Dendritic cell treated with granulocyte-macrophage colony-stimulating factor and Interleukin-4, amounts not matched to agents 40 ng/mL and 50 ng/mL, for 4 days (primary cell): ENCODE results near the gene NELFA.
A peak's percentile ranks its signal among the peaks of the same experiment; 100 is the strongest.
"Not testable (repeated sequence)": the region's sequence is repeated elsewhere in the genome, so short reads cannot be mapped to it uniquely, and the experiment has no call there.

ENCODE experiments used
- H3K27ac Mint-ChIP-seq: one replicate; pipeline ENCODE4 v1.8.0; 2022; ENCODE audit warnings: mild to moderate bottlenecking, mixed read lengths
- H3K27me3 Mint-ChIP-seq: one replicate; pipeline ENCODE4 v1.8.0; 2022; ENCODE audit warnings: mild to moderate bottlenecking, mixed read lengths
- H3K36me3 Mint-ChIP-seq: one replicate; pipeline ENCODE4 v1.8.0; 2022; ENCODE audit warnings: low read depth, mixed read lengths
- H3K4me1 Mint-ChIP-seq: one replicate; pipeline ENCODE4 v1.8.0; 2022; ENCODE audit warnings: low read depth, mixed read lengths
- H3K4me3 Mint-ChIP-seq: one replicate; pipeline ENCODE4 v1.8.0; 2022; ENCODE audit warnings: mild to moderate bottlenecking, moderate library complexity, mixed read lengths
- H3K9me3 Mint-ChIP-seq: one replicate; pipeline ENCODE4 v1.8.0; 2022; ENCODE audit warnings: mixed read lengths
- intact Hi-C: fragments of 100-400 bp; cut with micrococcal nuclease; formaldehyde crosslinking; loops from one replicate; pipeline ENCODE4 v1.15.0; 2022

NELFA gene

DNA sequence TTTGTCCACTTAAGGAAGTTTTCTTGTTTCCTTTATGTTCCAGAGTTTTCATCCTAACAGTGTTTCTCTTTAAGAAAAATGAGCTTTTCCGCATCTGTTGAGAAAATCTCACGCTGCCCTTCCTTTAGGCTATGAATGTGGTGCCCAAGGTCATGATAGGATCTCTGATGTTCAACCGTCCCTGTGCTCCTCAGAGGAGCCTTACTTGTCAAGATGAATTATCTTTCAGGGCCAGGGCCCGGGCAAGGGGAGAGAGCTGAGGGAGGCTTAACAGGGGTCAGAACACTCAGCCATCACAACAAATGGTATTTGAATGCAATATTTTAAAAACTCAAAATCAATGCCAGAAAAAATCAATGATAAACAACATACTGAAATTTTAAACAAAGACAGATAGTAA is 6.2 kb upstream of the NELFA start:
- intact Hi-C loops = no loop called here
- Mint-ChIP-seq H3K9me3 (no peaks in the 10 kb centered on the region), H3K4me1 (peaks cover 11% of the 10 kb centered on the region), H3K27me3 (peaks cover 40% of the 10 kb centered on the region), H3K27ac (no peak overlapping the region), H3K4me3 (no peak overlapping the region), H3K36me3 (no peaks in the 10 kb centered on the region)

DNA sequence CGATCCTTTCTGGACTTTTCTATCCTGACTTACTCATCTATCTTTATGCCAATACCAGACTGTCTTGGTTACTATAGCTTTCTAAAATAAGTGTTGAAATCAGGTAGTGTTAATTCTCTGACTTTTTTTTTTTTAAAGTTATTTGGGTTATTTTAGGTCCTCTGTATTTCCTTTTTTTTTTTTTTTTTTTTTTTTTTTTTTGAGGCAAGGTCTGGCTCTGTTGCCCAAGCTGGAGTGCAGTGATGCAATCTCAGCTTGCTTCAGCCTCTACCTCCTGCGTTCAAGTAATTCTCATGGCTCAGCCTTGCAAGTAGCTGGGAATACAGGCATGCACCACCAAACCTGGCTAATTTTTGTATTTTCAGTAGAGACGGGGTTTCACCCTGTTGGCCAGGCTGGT is 2.8 kb upstream of the NELFA start:
- Mint-ChIP-seq H3K27ac (no peak overlapping the region), H3K4me1 (peaks cover 29% of the 10 kb centered on the region), H3K27me3 (peaks cover 16% of the 10 kb centered on the region), H3K4me3 (no peak overlapping the region), H3K36me3 (peaks cover 20% of the 10 kb centered on the region), H3K9me3 (no peaks in the 10 kb centered on the region)
- intact Hi-C loops = no loop called here

DNA sequence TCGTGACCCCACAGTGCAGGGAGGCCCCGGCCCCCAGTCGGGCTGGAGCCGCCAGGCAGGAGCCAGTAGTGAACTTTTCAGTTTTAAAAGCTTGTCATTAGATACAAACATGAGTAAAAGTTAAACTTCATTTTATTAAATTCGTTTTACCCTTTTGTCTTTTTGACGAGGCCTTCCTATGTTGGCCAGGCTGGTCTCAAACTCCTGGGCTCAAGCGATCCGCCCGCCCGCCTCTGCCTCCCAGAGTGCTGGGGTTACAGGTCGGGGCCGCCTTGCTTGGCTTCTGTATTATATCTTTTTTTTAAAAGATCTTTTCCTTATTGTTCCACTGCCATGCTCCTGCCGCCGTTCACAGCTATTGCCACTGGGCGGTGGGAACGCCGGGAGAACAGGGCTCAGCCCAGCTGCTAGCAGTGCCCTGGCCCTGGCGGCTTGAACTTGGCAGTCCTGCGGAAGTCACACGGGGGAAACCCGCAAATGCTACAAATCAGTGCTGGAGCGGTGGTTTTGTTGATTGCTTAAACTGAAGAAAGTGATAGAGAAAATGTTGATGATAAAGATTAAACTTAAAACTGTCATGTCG is 968 bp upstream of the NELFA start:
- intact Hi-C loops = loop anchor here (1.0 to 10.0 kb wide), 2 partner anchors 32 to 295 kb away; partner anchors contain the start of gene SLBP
- H3K9me3 Mint-ChIP-seq = no peaks in the 10 kb centered on the region
- H3K4me3 Mint-ChIP-seq = peak overlapping the region; percentile 84
- H3K27me3 Mint-ChIP-seq = peaks cover 12% of the 10 kb centered on the region
- peaks cover 41% of the 10 kb centered on the region for H3K4me1 Mint-ChIP-seq
- H3K36me3 Mint-ChIP-seq = peaks cover 38% of the 10 kb centered on the region
- peak overlapping the region; percentile 91 for H3K27ac Mint-ChIP-seq

DNA sequence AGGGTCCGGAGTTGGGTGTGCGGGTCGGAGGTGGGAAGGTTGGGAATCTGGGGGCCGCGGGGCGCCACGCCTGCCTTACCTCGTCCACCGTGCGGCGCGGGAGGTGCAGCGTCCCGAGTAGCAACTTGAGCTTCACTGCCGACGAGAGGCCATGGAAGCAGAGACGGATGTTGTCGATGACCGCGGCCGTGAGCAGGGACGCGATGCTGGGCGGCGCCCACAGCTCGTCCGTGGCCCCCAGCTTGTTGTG is 178 bp downstream of the NELFA start:
- intact Hi-C loops = loop anchor here (10.0 kb wide), 1 partner anchor 294 kb away; the partner anchor contains the start of gene SLBP
- peaks cover 41% of the 10 kb centered on the region for H3K4me1 Mint-ChIP-seq
- H3K27me3 Mint-ChIP-seq = peaks cover 3% of the 10 kb centered on the region
- peak overlapping the region; percentile 91 for H3K27ac Mint-ChIP-seq
- no peaks in the 10 kb centered on the region for H3K9me3 Mint-ChIP-seq
- peak overlapping the region; percentile 84 for H3K4me3 Mint-ChIP-seq
- peaks cover 45% of the 10 kb centered on the region for H3K36me3 Mint-ChIP-seq

DNA sequence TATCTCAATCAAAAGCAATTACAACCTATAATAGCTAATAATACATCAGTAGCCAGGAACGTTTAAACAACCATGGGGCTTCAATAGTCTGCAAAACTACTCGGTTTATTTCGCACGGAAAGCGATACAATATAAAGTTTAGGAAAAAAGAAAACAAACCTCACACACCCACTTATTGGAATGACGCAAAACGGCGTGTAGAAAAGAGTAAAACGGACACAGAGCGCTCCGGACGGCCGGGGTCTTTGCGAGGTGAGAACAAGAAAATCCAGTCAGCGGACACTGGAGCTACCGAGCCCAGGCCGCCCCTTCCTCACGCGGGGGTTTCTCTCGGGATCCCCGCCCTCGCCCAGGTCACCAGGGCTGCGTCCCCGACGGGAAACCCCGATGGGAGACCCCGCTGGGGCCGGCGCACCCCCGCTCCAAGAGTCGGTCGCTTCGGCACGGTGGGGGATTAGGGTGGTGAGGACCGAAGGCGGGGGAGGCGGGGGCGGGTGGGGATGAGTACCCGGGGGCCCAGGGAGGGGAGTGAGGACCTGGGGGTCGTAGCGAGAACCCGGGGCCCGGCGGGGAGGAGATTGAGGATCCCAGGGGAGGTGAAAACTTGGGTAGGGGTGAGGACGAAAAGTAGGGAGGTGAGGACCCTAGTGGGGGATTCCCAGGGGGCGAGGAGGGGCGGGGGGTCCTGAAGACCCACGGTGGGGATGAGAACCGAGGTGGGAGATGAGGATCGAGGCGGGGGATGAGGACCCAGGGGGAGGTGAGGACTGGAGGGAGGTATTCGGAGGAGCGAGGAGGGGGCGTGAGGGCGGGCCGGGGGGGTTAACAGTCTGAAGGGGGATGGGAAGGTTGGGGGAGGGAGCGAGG is 737 bp downstream of the NELFA start:
- peak overlapping the region; percentile 91 for H3K27ac Mint-ChIP-seq
- H3K4me3 Mint-ChIP-seq = peak overlapping the region; percentile 84
- peaks cover 42% of the 10 kb centered on the region for H3K4me1 Mint-ChIP-seq
- no peaks in the 10 kb centered on the region for H3K27me3 Mint-ChIP-seq
- intact Hi-C loops = loop anchor here (10.0 kb wide), 1 partner anchor 293 kb away; the partner anchor contains the start of gene SLBP
- peaks cover 50% of the 10 kb centered on the region for H3K36me3 Mint-ChIP-seq
- H3K9me3 Mint-ChIP-seq = no peaks in the 10 kb centered on the region

DNA sequence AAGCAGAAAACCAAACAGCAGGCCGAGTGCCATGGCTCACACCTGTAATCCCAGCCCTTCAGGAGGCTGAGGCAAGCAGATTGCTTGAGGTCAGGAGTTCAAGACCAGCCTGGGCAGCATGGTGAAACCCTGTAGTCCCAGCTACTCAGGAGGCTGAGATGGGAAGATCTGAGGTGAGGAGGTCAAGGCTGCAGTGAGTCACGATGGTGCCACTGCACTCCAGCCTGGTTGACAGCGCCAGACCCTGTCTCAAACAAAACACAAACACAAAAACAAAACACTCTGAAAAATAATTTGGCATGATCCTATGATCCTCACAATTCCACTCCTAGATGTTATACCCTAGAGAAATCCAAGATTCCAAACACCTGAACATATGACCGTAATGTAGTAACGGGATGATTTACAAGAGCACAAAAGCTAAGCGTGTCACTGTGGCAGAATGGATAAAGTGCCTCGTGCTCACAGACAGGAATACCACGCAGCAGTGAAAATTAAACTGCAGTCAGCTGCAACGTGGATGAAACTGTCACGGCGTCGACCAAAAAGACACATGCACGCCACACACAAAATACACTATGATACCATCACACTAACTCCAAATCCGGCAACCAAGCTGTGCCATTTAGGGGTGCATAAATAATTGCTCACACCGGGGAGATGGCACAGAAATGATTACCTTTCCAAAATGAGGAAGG is 1.7 kb downstream of the NELFA start:
- Mint-ChIP-seq H3K27me3 (no peaks in the 10 kb centered on the region), H3K4me1 (peaks cover 50% of the 10 kb centered on the region), H3K9me3 (no peaks in the 10 kb centered on the region), H3K36me3 (peaks cover 58% of the 10 kb centered on the region), H3K4me3 (peak overlapping the region; percentile 84), H3K27ac (peak overlapping the region; percentile 91)
- intact Hi-C loops = loop anchor here (10.0 kb wide), 1 partner anchor 292 kb away; the partner anchor contains the start of gene SLBP

DNA sequence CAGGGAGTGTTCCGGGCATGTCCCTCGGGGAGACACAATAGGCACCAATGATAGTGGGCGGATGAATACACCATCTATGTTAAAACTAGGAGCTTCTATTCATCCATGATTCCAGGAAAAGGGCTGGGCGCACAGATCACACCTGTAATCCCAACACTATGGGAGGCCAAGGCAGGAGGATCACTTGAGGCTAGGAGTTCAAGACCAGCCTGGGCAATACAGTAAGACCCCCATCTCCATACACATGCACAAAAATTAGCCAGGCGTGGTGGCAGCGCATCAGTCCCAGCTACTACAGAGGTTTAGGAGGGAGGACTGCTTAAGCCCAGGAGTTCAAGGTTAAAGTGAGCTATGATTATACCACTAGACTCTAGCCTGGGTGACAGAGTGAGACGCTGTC is 2.4 kb downstream of the NELFA start:
- intact Hi-C loops = loop anchor here (10.0 kb wide), 1 partner anchor 292 kb away; the partner anchor contains the start of gene SLBP
- Mint-ChIP-seq H3K36me3 (peaks cover 58% of the 10 kb centered on the region), H3K4me1 (peaks cover 50% of the 10 kb centered on the region), H3K27me3 (no peaks in the 10 kb centered on the region), H3K4me3 (no peak overlapping the region), H3K27ac (no peak overlapping the region), H3K9me3 (no peaks in the 10 kb centered on the region)

DNA sequence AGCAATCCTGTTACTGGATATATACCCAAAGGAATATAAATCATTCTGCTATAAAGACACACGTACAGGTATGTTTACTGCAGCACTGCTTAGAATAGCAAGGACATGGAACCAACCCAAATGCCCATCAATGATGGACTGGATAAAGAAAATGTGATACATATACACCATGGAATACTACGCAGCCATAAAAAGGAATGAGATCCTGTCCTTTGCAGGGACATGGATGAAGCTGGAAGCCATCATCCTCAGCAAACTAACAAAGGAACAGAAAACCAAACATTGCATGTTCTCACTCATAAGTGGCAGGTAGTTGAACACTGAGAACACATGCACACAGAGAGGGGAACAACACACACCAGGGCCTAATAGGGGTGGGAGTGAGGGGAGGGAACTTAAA is 5.4 kb downstream of the NELFA start:
- Mint-ChIP-seq H3K36me3 (peaks cover 82% of the 10 kb centered on the region), H3K4me1 (peaks cover 40% of the 10 kb centered on the region), H3K9me3 (peaks cover 25% of the 10 kb centered on the region)
- intact Hi-C loops = loop anchor here (10.0 kb wide), 1 partner anchor 289 kb away; the partner anchor contains the start of gene SLBP
- not testable (repeated sequence) for H3K4me3 Mint-ChIP-seq, H3K27me3 Mint-ChIP-seq, H3K27ac Mint-ChIP-seq

DNA sequence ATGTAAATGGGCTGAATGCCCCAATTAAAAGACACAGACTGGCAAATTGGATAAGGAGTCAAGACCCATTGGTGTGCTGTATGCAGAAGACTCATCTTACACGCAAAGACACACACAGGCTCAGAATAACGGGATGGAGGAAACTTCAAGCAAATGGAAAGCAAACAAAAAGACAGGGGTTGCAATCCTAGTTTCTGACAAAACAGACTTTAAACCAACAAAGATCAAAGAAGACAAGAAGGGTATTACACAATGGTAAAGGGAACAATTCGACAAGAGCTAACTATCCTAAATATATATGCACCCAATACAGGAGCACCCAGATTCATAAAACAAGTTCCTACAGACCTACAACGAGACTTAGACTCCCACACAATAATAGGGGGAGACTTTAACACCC is 9.5 kb downstream of the NELFA start:
- H3K4me3 Mint-ChIP-seq, intact Hi-C loops, H3K27me3 Mint-ChIP-seq, H3K27ac Mint-ChIP-seq: not testable (repeated sequence)
- Mint-ChIP-seq H3K4me1 (peaks cover 16% of the 10 kb centered on the region), H3K36me3 (peaks cover 76% of the 10 kb centered on the region), H3K9me3 (peaks cover 39% of the 10 kb centered on the region)

DNA sequence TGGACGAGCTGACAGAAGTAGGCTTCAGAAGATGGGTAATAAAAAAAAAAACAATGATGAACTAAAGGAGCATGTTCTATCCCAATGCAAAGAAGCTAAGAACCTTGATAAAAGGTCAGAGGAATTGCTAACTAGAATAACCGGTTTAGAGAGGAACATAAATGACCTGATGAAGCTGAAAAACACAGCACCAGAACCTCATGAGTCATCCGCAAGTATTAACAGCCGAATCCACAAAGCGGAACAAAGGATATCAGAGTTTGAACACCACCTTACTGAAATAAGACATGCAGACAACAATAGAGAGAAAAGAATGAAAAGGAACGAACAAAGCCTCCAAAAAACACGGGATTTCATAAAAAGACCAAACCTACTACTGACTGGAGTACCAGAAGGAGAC is 10.5 kb downstream of the NELFA start:
- intact Hi-C loops = no loop called here
- H3K4me1 Mint-ChIP-seq = peaks cover 16% of the 10 kb centered on the region
- no peaks in the 10 kb centered on the region for H3K27me3 Mint-ChIP-seq
- no peak overlapping the region for H3K27ac Mint-ChIP-seq
- H3K9me3 Mint-ChIP-seq = peaks cover 39% of the 10 kb centered on the region
- peaks cover 75% of the 10 kb centered on the region for H3K36me3 Mint-ChIP-seq
- H3K4me3 Mint-ChIP-seq = no peak overlapping the region

DNA sequence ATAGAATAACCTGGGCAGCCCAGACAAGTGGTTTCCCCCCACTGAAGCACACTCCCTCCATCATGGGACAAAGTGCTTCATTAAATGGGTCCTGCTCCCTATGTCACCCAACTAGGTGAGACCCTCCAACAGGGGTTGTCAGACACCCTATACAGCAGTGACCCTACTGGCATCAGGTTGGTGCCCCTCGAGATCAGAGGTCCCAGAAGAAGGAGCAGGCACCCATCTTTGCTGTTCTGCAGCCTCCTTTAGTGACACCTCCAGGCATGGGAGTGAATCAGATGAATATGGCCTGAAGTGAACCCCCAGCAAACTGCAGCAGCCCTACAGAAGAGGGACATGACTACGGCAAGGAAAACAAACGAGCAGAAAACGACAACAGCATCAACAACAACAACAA is 11.1 kb downstream of the NELFA start:
- peaks cover 39% of the 10 kb centered on the region for H3K9me3 Mint-ChIP-seq
- intact Hi-C loops = no loop called here
- H3K4me1 Mint-ChIP-seq = peaks cover 12% of the 10 kb centered on the region
- no peak overlapping the region for H3K4me3 Mint-ChIP-seq
- H3K27me3 Mint-ChIP-seq = no peaks in the 10 kb centered on the region
- H3K36me3 Mint-ChIP-seq = peaks cover 75% of the 10 kb centered on the region
- H3K27ac Mint-ChIP-seq = no peak overlapping the region

DNA sequence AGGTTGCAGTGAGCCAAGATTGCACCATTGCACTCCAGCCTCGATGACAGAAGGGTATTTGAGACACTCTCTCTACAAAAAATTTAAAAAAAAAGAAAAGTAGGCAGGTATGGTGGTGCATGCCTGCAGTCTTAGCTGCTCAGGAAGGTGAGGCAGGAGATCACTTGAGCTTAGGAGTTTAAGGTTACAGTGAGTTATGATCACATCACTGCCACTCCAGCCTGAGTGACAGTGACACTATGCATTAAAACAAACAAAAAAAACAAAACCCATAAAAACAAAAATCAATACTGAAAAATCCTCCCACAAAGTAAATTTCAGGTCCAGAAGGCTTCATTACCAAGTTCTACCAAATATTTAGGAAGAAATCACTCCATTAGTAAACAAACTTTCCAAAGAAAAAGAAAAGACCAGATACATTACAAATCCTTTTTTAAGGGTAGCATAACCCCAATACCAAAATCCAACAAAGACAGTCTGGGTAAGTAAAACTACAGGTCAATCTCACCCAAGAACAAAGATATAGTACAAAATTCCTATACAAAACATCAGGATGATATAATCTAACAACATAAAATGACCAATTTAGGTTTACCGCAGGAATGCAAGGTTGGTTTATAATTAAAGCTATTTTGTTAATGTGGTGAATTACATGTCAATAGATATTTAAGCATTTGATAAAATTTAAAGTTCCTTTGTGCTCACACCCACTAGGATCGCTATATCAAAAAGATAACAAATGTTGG is 11.7 kb downstream of the NELFA start:
- Mint-ChIP-seq H3K36me3 (peaks cover 78% of the 10 kb centered on the region), H3K4me1 (peaks cover 7% of the 10 kb centered on the region), H3K27ac (no peak overlapping the region), H3K9me3 (peaks cover 39% of the 10 kb centered on the region), H3K27me3 (no peaks in the 10 kb centered on the region), H3K4me3 (no peak overlapping the region)
- intact Hi-C loops = no loop called here

DNA sequence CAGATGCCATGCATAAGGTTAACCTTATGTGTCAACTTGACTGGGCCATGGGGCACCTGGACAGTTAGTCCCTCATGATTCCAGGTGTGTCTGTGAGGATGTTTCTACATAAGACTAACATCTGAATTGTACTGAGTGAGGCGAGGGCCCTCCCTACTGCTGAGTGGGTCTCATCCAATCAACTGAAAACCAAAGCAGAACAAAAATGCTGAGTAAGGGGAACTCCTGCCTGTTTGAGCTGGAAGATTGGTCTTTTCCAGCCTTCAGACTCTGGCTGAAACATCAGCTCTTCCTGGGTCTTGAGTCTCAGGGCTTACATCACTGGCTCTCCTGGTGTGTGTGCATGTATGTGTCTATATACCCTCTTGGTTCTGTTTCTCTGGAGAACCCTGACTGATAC is 13.8 kb downstream of the NELFA start:
- Mint-ChIP-seq H3K9me3 (peaks cover 30% of the 10 kb centered on the region), H3K4me3 (no peak overlapping the region), H3K27ac (no peak overlapping the region), H3K4me1 (peaks cover 7% of the 10 kb centered on the region), H3K36me3 (peaks cover 84% of the 10 kb centered on the region), H3K27me3 (no peaks in the 10 kb centered on the region)
- intact Hi-C loops = no loop called here
